Adrenal gland (tissue), 12 donors: ENCODE results near the gene TPI1. TPM values are rescaled to one million over a fixed set of nuclear protein-coding genes. Genes with fewer than 3 reads are reported as not detected.

Source experiments
- DNase-seq, 7 donors: peaks; one replicate each; pipeline ENCODE4 v3.0.0-alpha.2; 2019 to 2020
- H3K27ac ChIP-seq, 5 donors: fragments of 200-600 bp; sonication (generic) in 4 of 5; 1 replicate in 3 of 5; 2 replicates in 2 of 5; pipeline versions ENCODE4 v1.5.1 to v1.8.0; 2016 to 2020; ENCODE audit warnings: mild to moderate bottlenecking in 1 of 5
- H3K27me3 ChIP-seq: fragments of 200-600 bp; 2 replicates; pipeline ENCODE4 v1.8.0; 2021
- H3K36me3 ChIP-seq, 2 donors: fragments of 200-600 bp; replicated peaks in 1 of 2; 1 replicate in 1 of 2; 2 replicates in 1 of 2; pipeline versions ENCODE4 v1.5.1 to v1.8.0; 2018 to 2022
- H3K4me1 ChIP-seq, 2 donors: fragments of 200-600 bp; replicated peaks in 1 of 2; 1 replicate in 1 of 2; 2 replicates in 1 of 2; pipeline versions ENCODE4 v1.5.1 to v1.8.0; 2018 to 2021
- H3K4me3 ChIP-seq, 4 donors: fragments of 200-600 bp; sonication (generic) in 3 of 4; one replicate each; pipeline ENCODE4 v1.5.1; 2016 to 2018
- H3K9me3 ChIP-seq, 3 donors: fragments of 200-600 bp; sonication (generic) in 1 of 3; replicated peaks in 1 of 3; 1 replicate in 2 of 3; 2 replicates in 1 of 3; pipeline versions ENCODE4 v1.5.1 to v1.8.0; 2016 to 2021
- POLR2A ChIP-seq, 2 donors: fragments of 450-650 bp; IDR thresholded peaks; one replicate each; pipeline ENCODE4 v1.6.1; 2017; ENCODE audit warnings: antibody characterized with exemption in 2 of 2, mild to moderate bottlenecking in 2 of 2, moderate library complexity in 1 of 2
- WGBS, 4 donors: extraction: QIAGEN DNeasy Blood & Tissue Kit in 2 of 4; methylation state at CpG; one replicate each; pipeline versions ENCODE4 v1.1.5 to v1.1.7; 2013 to 2017; 5-methylcytosine and 5-hydroxymethylcytosine counted together
- intact Hi-C, 2 donors: fragments of 100-400 bp; cut with DNase I; formaldehyde crosslinking; loops; one replicate each; pipeline versions ENCODE4 v1.14.1 to v1.15.0; 2022 to 2023
- polyA plus RNA-seq, 3 donors: library from polyadenylated mRNA; stranded (reverse); fragments of 200-250 nt in 2 of 3; fragments of 350-450 nt in 1 of 3; fragmentation: Illumina TruSeq in 1 of 3; extraction: RNeasy Lipid Tissue Mini Kit (QIAGEN cat#74804) in 1 of 3; gene quantifications; one replicate each; pipeline ENCODE4 v1.2.3, GENCODE V29; 2013 to 2014
- total RNA-seq, 9 donors: library from RNA; depleted of rRNA in 4 of 9; stranded (reverse); fragments of >200 nt in 4 of 9; fragments of 120-200 nt in 1 of 9; fragmentation: NEBNext Ultra II Directional in 1 of 9; extraction: Animal tissue kit (Norgen Biotek cat#: 25700) in 1 of 9; gene quantifications; one replicate each; pipeline versions ENCODE4 v1.1.0 to v1.2.4, GENCODE V29; 2013 to 2023
- TF ChIP-seq, protein P1 (sequence below), 6 experiments: fragments of 450-650 bp in 4 of 6; fragments of 200-600 bp in 2 of 6; sonication (generic) in 1 of 6; IDR thresholded peaks; 1 replicate in 5 of 6; 2 replicates in 1 of 6; pipeline versions ENCODE4 v1.5.1 to v1.8.0; 2016 to 2021; ENCODE audit warnings: antibody characterized with exemption in 6 of 6, mild to moderate bottlenecking in 2 of 6, moderate library complexity in 1 of 6
- donor health status: healthy with polysubstance abuse.
- donor health status: Bipolar disorder and iron deficiency.
- donor health status: DM: yes; HTN: yes; CAD: no.
- donor health status: DM: no; HTN: no; CAD: no.
- donor health status: DM: no; HTN: no; CAD: no.
- donor health status: DM: yes; HTN: yes; CAD: no.

The TPI1 gene
- total and polyA plus RNA-seq, 12 donors: 241 to 2,322 (median 783) TPM

DNA sequence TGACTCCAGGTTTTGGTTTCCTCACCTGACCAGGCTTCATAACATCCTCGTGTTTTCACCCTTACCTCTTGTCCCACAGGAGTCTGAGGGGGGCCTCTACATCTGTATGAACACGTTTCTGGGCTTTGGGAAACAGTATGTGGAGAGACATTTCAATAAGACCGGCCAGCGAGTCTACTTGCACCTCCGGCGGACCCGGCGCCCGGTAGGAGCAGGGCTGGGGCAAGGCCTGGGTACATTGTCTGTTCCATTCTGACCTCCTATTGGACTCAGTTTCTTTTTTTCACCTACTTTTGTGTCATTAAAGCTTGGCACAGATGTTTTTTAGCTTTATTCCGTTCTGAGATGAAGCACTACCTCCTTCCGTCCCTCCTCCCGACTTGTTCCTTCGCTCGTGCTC lies 12.0 kb upstream of the TPI1 start:
- peaks cover 0 to 53% of the 10 kb centered on the region in 2 donors for H3K36me3 ChIP-seq
- intact Hi-C loops: no loop called here
- WGBS, 4 donors: 89 to 94% (median 92%) methylated on average over 14 of the region's 14 CpGs
- no peaks in the 10 kb centered on the region for H3K9me3 ChIP-seq
- H3K27me3 ChIP-seq: no peaks in the 10 kb centered on the region
- H3K27ac ChIP-seq: no peak overlapping the region
- H3K4me3 ChIP-seq: no peak overlapping the region
- TF ChIP-seq, protein P1, sequence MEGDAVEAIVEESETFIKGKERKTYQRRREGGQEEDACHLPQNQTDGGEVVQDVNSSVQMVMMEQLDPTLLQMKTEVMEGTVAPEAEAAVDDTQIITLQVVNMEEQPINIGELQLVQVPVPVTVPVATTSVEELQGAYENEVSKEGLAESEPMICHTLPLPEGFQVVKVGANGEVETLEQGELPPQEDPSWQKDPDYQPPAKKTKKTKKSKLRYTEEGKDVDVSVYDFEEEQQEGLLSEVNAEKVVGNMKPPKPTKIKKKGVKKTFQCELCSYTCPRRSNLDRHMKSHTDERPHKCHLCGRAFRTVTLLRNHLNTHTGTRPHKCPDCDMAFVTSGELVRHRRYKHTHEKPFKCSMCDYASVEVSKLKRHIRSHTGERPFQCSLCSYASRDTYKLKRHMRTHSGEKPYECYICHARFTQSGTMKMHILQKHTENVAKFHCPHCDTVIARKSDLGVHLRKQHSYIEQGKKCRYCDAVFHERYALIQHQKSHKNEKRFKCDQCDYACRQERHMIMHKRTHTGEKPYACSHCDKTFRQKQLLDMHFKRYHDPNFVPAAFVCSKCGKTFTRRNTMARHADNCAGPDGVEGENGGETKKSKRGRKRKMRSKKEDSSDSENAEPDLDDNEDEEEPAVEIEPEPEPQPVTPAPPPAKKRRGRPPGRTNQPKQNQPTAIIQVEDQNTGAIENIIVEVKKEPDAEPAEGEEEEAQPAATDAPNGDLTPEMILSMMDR (IDR thresholded peaks at IDR 0.05): no peak
- TF ChIP-seq POLR2A (IDR thresholded peaks at IDR 0.05): no peak
- peaks cover 13 to 23% of the 10 kb centered on the region in 2 donors for H3K4me1 ChIP-seq
- DNase-seq: no peak

DNA sequence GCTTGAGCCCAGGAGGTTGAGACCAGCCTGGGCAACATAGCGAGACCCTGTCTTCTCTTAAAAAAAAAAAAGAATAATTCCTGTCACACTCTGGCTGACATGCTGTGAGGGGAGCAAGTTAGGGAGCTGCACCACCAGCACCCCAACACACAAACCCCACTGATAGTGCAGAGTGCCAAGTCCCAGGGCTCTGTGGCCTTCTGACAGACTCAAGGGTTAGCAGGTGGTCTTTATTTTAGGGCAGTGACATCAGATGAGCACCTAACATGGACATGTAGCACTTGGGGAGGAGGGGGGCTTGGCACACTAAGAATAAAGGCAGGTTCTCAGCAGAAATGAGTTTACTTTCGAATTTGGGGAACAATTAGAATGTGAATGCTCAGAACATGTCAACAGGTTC lies 8.5 kb upstream of the TPI1 start:
- H3K4me1 ChIP-seq: peaks cover 0 to 6% of the 10 kb centered on the region in 2 donors
- WGBS, 4 donors: 87 to 100% (median 95%) methylated on average over 2 of the region's 2 CpGs
- no peak for DNase-seq
- H3K27ac ChIP-seq: no peak overlapping the region
- H3K36me3 ChIP-seq: peaks cover 0 to 87% of the 10 kb centered on the region in 2 donors
- H3K27me3 ChIP-seq: no peaks in the 10 kb centered on the region
- intact Hi-C loops: no loop called here
- H3K9me3 ChIP-seq: no peaks in the 10 kb centered on the region
- H3K4me3 ChIP-seq: no peak overlapping the region
- no peak for TF ChIP-seq POLR2A (IDR thresholded peaks at IDR 0.05)
- TF ChIP-seq, protein P1 (IDR thresholded peaks at IDR 0.05): no peak

DNA sequence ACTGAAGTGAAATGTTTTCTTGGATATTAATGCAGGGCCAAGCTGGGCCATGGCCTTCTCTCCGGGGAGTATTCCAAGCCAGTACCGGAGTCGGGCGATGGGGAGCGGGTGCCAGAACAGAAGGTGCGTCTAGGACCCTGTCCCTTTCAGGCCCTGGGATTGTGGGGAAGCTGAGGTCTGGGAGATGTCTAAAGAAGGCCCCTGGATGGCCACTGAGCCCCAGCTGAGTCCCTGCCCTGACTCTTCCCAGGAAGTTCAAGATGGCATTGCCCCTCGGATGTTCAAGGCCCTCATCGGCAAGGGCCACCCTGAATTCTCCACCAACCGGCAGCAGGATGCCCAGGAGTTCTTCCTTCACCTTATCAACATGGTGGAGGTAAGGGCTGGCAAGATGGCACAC lies 7.2 kb upstream of the TPI1 start:
- intact Hi-C loops: no loop called here
- H3K27me3 ChIP-seq: no peaks in the 10 kb centered on the region

DNA sequence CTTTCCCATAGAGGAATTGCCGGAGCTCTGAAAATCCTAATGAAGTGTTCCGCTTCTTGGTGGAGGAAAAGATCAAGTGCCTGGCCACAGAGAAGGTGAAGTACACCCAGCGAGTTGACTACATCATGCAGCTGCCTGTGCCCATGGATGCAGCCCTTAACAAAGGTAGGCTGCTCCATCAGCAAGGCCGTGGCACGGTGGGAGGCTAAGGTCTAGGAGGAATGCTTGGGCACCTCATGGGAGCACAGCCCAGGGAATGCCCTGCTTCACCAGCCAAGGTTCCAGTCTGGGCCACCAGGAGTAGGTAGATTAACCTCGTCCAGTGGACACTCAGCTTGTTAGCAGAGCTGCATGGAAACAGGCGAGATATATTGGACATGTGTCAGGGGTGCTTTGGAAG lies 6.4 kb upstream of the TPI1 start:
- 91 to 96% (median 95%) methylated on average over 5 to 7 of the region's 7 CpGs for WGBS, 4 donors

More for the DNA sequence above, 7.2 kb upstream of the TPI1 start:
- H3K36me3 ChIP-seq: peaks cover 0 to 100% of the 10 kb centered on the region in 2 donors
- H3K4me3 ChIP-seq: no peak overlapping the region
- DNase-seq: no peak
- H3K9me3 ChIP-seq: no peaks in the 10 kb centered on the region
- no peak for TF ChIP-seq POLR2A (IDR thresholded peaks at IDR 0.05)
- TF ChIP-seq, protein P1 (IDR thresholded peaks at IDR 0.05): no peak
- 92 to 96% (median 94%) methylated on average over 9 of the region's 9 CpGs for WGBS, 4 donors
- H3K4me1 ChIP-seq: no peaks in the 10 kb centered on the region
- no peak overlapping the region for H3K27ac ChIP-seq

More for the DNA sequence above, 6.4 kb upstream of the TPI1 start:
- TF ChIP-seq POLR2A (IDR thresholded peaks at IDR 0.05): no peak
- TF ChIP-seq, protein P1 (IDR thresholded peaks at IDR 0.05): no peak
- Histone ChIP-seq H3K9me3 (no peaks in the 10 kb centered on the region), H3K36me3 (peaks cover 0 to 100% of the 10 kb centered on the region in 2 donors), H3K27me3 (no peaks in the 10 kb centered on the region), H3K4me3 (no peak overlapping the region), H3K4me1 (no peaks in the 10 kb centered on the region), H3K27ac (no peak overlapping the region)
- intact Hi-C loops: no loop called here
- no peak for DNase-seq
